GM18502 (cell line): ENCODE measurements around the gene BAHCC1.
"Not testable (repeated sequence)": the region's sequence is repeated elsewhere in the genome, so short reads cannot be mapped to it uniquely, and the experiment has no call there.

Experiments
- ATAC-seq: cut with Tn5 transposase; IDR thresholded peaks from one replicate; pipeline ENCODE4 v1.9.1; 2021; ENCODE audit warnings: mild to moderate bottlenecking; ENCODE audit not compliant: unreplicated experiment, poor library complexity

Gene BAHCC1

GRCh38 chr17:81424151-81425017 is 29.1 kb downstream of the BAHCC1 start:
- ATAC-seq = no peak

- not testable (repeated sequence) for ATAC-seq
Observed at GRCh38 chr17:81425041-81425440, 29.8 kb downstream of the BAHCC1 start.

GRCh38 chr17:81425716-81426392 is 30.6 kb downstream of the BAHCC1 start:
- not testable (repeated sequence) for ATAC-seq

- no peak for ATAC-seq
Observed at GRCh38 chr17:81426393-81427172, 31.3 kb downstream of the BAHCC1 start.

GRCh38 chr17:81427173-81428120 is 32.2 kb downstream of the BAHCC1 start:
- no peak for ATAC-seq

- no peak for ATAC-seq
Observed at GRCh38 chr17:81428121-81428515, 32.9 kb downstream of the BAHCC1 start.

GRCh38 chr17:81428516-81428915 is 33.3 kb downstream of the BAHCC1 start:
- no peak for ATAC-seq

GRCh38 chr17:81428948-81429774 is 33.9 kb downstream of the BAHCC1 start:
- no peak for ATAC-seq

- no peak for ATAC-seq
Observed at GRCh38 chr17:81429821-81430551, 34.7 kb downstream of the BAHCC1 start.

- ATAC-seq = no peak
Observed at GRCh38 chr17:81431545-81432482, 36.6 kb downstream of the BAHCC1 start.

GRCh38 chr17:81432941-81433340 is 37.7 kb downstream of the BAHCC1 start:
- ATAC-seq = no peak

GRCh38 chr17:81433656-81434055 is 38.4 kb downstream of the BAHCC1 start:
- ATAC-seq = no peak

- ATAC-seq = no peak
Observed at GRCh38 chr17:81434072-81434471, 38.8 kb downstream of the BAHCC1 start.

- no peak for ATAC-seq
Observed at GRCh38 chr17:81434681-81435417, 39.6 kb downstream of the BAHCC1 start.

GRCh38 chr17:81435652-81436293 is 40.5 kb downstream of the BAHCC1 start:
- no peak for ATAC-seq

GRCh38 chr17:81436294-81436849 is 41.1 kb downstream of the BAHCC1 start:
- ATAC-seq = no peak
